HG02938 (cell line): ENCODE data around the gene STX3.
"Not testable (repeated sequence)": the region's sequence is repeated elsewhere in the genome, so short reads cannot be mapped to it uniquely, and the experiment has no call there.

Source experiments
- ATAC-seq: cut with Tn5 transposase; IDR thresholded peaks from one replicate; pipeline ENCODE4 v1.9.1; 2021; ENCODE audit warnings: mild to moderate bottlenecking, moderate library complexity; ENCODE audit not compliant: unreplicated experiment

The STX3 gene

DNA sequence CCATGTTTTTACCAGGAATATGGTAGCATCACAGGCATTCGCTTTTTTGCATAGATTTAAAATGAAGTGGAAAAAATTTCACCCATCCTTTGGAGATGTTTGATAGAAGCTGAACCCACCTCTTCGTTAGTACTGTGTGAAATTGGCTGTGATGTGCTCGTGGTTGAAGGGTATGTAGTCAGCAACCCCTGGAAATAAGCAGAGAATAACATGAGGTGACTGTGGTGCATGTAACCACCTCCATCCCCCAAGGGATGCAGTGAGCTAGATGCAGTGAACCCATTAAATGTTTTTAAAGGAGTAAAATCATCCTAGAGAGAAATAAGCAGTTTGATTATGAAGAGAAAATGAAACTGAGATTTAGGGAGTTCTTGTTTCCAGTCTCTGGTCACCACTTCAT, 74.2 kb downstream of the STX3 start:
- no peak for ATAC-seq

DNA sequence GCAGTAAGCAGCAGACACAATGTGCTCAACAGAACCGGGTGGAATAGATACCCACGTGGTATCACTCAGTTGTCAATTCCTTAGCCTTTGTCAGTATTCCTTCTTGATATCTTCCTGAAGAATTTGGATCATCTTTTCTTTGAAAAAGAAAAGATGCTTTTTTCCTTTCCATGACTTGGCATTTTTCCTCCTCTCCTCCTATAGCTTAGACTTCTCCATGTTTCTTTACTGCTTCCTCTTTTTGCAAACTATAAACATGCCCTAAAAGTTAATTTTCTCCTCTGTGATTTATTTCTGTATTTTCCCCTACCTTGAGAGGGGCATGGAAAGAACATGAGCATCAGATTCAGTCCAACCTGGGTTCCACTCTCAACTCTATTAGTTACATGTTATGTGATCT, 78.4 kb downstream of the STX3 start:
- no peak for ATAC-seq

- no peak for ATAC-seq
Observed at GRCh38 chr11:59839615-59840014, 84.4 kb downstream of the STX3 start.

- ATAC-seq: no peak
Observed at GRCh38 chr11:59841514-59841913, 86.3 kb downstream of the STX3 start.

DNA sequence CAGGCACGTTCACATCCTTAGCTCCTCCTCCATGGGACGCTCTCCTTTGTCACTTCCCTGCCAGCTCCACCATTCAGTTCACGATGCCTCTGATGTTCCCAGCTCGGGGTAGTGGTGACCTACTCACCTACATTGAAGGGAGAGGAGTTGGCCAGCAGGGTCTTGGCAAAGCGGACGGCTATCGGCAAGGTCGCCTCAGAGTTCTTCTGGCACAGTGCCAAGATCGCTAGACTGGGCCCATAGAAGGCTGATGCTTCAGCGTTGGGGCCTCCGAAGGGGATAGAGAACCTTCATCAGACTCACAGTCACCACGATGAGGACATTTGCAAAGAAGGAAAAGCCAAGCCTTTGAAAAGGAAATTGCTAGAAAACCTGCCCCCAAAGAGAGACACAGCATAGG, 87.1 kb downstream of the STX3 start:
- ATAC-seq: no peak

DNA sequence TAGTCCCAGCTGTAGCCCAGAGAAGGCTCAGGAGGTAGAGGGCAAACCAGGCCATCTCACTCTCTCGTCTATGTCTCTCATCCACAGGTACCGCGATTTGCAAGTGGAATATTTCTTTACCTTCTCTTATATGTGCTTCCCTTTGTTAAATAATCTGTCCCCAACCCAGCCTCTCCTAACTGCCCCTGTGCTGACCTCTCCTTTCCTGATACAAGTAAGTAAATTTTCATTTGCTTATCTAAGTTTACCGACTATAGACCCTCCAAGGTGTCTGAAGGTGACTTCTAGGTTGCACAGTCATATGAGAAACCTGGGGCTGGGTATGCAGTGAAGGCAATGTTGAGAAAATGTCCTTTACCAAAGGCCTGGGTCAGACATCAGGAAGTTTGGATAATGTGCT, 90.2 kb downstream of the STX3 start, which contains the start of gene CBLIF:
TSS of gene CBLIF (minus strand) at position 101 of the 400 bp plus-strand sequence. CDS start at position 55, 46 bp downstream.
- no peak for ATAC-seq

GRCh38 chr11:59846556-59846955, 91.4 kb downstream of the STX3 start:
- ATAC-seq: no peak

DNA sequence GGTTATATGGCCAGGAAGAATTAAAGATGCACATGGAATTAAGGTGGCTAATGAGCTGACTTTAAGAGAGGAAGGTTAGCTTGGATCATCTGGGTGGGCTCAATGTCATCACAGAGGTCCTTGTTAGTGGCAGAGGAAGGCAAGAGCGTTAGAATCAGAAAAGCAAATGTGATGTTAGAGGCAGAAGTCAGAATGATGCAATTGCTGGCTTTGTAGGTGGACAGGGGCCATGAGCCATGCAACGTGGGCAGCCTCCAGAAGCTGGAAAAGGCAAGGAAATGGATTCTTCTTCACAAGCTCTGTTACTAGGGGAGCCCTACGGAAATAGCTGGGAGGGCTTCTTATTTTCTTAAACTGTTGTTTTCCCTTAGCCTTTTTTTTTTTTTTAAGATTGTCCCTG, 92.5 kb downstream of the STX3 start:
- no peak for ATAC-seq

GRCh38 chr11:59848439-59848838, 93.3 kb downstream of the STX3 start:
- ATAC-seq: not testable (repeated sequence)

DNA sequence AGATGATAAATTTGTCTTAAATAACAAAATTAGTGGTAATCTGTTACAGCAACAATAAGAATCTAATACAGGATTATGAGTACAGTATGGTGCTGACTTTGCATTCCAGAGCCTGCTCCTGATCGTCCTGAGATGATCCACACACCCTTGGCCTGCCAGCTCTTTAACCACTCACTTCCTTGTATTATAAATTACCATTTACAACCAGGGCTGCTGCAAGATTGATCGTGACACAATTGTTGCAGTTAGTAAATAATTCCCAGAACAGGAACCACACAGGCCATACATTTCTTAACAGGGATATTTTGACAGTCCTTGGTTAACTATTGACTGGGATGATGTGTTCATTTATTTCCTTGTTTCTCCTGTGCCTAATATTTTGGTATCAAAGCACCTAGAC, 94.0 kb downstream of the STX3 start:
- no peak for ATAC-seq

- ATAC-seq: not testable (repeated sequence)
Observed at GRCh38 chr11:59849551-59849950, 94.4 kb downstream of the STX3 start.

- ATAC-seq: not testable (repeated sequence)
Observed at GRCh38 chr11:59851416-59851815, 96.2 kb downstream of the STX3 start.

DNA sequence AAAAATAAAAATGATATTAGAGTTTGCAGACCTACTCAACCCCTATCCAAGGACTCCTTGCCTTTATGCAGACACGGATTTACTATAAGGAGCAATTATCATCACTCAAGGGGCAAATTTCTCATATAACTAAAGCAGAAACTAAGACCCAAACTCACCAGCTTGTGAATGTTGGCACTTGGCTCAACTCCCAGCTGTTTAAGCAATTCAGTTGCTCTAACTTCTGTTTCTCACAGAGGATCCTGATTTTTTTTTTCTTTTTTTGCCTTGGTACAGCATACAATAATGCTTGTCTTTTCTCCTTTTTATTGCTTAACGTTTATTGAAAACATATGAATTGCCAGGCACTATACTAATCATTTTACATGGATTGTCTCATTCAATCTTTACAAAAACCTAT, 99.7 kb downstream of the STX3 start:
- ATAC-seq: no peak
